GM13976 (cell line): ENCODE measurements around the gene MTAP.

Source experiments
- DNase-seq: peaks from one replicate; pipeline ENCODE4 v3.0.0; 2012; ENCODE audit warnings: low spot score
- in situ Hi-C: fragments of 300-500 bp; cut with MboI; formaldehyde crosslinking; loops from one replicate; pipeline ENCODE4 v1.12.0; 2022; ENCODE audit warnings: low sequenced_read_pairs, mixed read lengths, inconsistent platforms; ENCODE audit not compliant: unreplicated experiment
- TF ChIP-seq, protein P1 (sequence below): IDR thresholded peaks from 2 replicates; pipeline ENCODE4 v1.5.1; 2012; ENCODE audit warnings: borderline replicate concordance, mild to moderate bottlenecking; ENCODE audit not compliant: insufficient read depth; ENCODE audit errors: extremely low read depth, missing control alignments, control extremely low read depth

Gene MTAP

DNA sequence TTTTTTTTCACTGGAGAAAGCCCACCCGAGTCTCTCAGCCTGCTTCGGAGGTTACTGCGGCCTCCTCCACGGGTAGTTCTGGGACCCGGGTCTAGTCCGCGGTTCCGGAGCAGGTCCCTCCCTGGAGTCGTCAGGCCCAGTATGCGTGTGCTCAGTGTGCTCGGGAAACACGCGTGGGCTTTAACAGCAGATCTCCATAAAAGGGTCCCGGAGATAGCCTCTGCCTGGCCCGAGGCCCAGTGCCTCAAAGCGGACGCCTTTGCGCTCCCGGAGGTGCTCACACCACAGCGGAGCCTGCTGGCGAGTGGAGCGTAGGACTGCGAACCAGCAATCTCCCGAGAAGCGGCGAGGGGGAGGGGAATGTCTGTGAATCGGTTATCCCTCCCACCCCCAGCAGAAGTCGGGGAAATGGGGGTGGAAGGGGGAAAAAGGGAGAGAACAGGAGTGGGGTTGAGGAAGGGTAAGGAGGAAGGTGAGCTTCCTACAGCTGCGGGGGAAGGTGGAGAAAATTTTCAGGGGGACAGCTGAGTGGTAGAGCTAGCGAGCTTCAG, 163.0 kb downstream of the MTAP start:
- in situ Hi-C loops, result no loop called here
- TF ChIP-seq, protein P1, sequence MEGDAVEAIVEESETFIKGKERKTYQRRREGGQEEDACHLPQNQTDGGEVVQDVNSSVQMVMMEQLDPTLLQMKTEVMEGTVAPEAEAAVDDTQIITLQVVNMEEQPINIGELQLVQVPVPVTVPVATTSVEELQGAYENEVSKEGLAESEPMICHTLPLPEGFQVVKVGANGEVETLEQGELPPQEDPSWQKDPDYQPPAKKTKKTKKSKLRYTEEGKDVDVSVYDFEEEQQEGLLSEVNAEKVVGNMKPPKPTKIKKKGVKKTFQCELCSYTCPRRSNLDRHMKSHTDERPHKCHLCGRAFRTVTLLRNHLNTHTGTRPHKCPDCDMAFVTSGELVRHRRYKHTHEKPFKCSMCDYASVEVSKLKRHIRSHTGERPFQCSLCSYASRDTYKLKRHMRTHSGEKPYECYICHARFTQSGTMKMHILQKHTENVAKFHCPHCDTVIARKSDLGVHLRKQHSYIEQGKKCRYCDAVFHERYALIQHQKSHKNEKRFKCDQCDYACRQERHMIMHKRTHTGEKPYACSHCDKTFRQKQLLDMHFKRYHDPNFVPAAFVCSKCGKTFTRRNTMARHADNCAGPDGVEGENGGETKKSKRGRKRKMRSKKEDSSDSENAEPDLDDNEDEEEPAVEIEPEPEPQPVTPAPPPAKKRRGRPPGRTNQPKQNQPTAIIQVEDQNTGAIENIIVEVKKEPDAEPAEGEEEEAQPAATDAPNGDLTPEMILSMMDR, result peak; percentile 45
- peak; percentile 78 for DNase-seq

DNA sequence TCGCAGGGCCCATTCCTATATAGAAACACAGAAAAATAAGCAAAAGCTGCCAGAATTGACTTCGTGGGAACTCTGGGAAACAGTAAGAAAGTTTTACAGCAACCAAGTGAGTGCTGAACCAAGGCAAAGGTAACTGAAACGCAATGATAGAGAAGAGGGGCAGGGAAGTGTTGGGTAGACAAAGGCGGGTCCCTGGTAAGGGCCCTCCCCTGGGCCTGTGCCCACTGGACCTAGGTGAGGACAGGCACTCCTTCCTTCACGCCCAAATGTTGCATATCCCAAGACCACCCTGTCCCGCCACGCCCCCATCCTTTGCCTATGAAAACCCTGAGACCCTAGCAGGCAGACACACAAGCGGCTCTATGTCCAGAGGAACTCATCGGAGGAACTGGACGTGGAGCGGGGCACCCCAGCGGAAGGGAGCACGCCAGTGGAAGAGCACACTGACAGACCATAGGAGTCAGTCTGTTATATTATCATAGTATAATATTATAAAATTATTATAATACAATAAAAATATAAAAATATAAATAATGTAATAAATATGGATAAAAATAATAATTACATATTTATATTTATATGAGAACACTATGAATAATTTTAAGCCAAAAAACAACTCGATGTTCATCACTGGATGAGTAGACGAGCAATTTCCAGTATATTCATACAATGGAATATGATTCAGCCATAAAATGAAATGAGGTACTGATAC, 163.9 kb downstream of the MTAP start:
- TF ChIP-seq, protein P1, result no peak
- DNase-seq, result no peak
- in situ Hi-C loops, result no loop called here

DNA sequence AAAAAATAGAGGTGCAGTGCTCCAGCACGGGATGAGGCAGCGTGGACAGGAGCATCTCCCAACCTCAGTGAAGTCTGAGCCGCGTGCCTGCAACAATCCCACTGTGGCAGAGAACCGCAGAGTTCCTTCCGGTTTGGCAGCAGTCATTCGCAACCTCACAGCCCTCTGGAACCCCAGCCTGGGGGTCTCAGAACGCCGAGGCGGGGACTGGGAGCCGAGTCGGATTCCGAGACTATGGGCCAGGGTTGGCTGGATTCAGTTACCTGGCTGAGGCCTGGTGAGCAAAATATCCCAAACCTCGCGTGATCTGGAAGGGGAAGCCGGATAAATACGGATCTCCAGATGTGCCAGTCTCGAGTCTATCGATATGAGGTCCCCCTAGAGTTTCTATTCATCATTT, 164.7 kb downstream of the MTAP start:
- in situ Hi-C loops, result no loop called here
- TF ChIP-seq, protein P1, result no peak
- no peak for DNase-seq

DNA sequence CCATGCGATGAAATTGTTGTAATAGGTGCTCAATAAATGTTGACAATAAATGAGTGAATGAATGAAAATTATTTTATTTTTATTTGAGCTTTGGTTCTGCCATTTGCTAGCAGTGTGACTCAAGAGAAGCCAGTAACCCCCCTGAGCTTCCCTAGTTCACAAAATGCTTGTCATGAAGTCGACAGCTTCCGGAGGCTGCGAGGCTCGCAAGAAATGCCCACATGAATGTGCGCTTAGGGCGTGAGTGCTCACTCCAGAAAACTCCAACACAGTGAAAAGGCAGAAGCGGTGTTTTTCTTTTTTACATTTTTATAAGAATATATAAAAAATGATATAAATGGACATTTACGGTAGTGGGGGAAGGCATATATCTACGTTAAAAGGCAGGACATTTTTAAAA, 165.3 kb downstream of the MTAP start:
- no peak for DNase-seq
- in situ Hi-C loops, result no loop called here
- TF ChIP-seq, protein P1, result no peak

DNA sequence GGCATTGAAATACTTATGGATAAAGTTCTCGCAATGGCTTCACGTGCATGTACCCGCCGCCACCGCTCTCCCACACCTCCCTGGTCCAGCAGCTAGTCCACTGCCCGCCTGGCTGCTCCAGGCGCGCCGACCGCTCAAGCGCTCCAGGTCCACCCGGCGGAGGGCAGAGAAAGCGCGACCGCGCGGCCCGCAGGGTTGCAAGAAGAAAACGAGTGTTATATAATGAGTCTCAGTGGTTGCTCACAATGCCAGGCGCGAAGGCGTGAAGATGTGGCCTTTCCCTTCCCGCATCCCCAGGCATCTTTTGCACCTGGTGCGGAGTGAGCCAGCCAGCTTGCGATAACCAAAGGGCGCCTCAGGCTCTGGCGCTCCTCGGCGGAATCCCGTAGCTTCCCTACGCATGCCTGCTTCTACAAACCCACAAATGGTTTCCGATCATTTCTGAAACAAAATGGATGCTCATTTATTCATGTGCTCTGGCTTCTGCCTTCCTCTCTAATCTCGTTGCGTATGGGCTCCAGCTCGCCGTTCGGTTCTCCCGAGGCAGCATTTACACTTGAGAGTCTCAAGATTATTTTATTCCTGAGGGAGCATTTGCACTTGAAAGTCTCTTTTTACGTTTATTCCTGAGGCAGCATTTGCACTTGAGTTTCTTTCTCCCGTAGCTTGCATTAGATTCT, 166.0 kb downstream of the MTAP start:
- in situ Hi-C loops, result no loop called here
- TF ChIP-seq, protein P1, result no peak
- DNase-seq, result no peak

DNA sequence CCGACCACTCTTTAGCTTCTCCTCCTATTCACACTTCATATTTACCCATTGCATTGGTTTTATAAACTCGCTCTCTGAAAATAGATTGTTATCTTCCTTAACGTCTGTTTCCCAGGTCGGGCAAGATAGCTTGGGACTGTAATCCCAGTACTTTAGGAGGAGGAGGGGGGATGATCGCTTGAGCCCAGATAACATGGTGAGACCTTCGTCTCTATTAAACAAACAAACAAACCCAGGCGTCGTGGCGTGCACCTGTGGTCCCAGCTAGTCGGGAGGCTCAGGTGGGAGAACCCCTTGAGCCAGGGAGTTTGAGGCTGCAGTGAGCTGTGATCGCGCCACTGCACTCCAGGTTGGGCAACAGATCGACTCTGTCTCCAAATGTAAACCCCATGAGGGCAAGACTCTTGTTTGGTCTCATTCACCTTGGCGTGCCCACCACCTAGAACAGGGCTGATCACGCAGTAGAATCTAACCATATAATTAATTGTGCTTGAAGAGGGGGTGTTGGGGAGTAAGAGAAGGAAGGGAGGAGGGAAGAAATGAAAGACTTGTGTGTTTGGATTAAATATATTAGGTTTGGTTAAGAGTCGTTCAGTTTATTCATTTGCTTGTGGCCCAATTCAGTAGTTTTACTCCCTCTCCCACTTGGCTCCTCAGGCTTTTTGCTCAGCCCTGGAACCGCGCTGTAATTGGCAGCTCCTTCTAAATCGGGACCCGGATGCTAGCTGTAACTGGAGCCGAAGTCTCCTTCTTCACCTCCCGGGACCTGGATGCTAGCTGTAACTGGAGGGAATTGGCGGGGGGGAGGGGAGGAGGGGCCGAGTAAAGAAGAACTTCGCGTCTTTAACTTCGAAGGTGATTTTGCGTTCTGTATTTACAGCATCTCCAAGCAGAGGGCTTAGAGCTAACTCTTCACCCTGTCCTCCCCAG, 166.8 kb downstream of the MTAP start:
- TF ChIP-seq, protein P1, result no peak
- DNase-seq, result no peak
- in situ Hi-C loops, result no loop called here
